ENCODE data around the gene PTGER4. TPM values are rescaled to one million over a fixed set of nuclear protein-coding genes. Genes with fewer than 3 reads are reported as not detected.
A peak's percentile ranks its signal among the peaks of the same experiment; 100 is the strongest.

Gene PTGER4
- total RNA-seq, 2 donors from 2014 or later: 0.15 to 0.71 TPM

- H3K36me3 Mint-ChIP-seq (ENCODE audit: low read depth): no peaks in the 10 kb centered on the region
- H3K4me1 Mint-ChIP-seq: no peaks in the 10 kb centered on the region
- no peak overlapping the region for H3K27ac Mint-ChIP-seq
- Histone ChIP-seq H3K9me3 (ENCODE audit: control insufficient read depth, low read length) (no peaks in the 10 kb centered on the region), H3K27ac (ENCODE audit: low read depth, low read length) (no peak overlapping the region), H3K4me1 (ENCODE audit: control insufficient read depth, insufficient read depth, low read length) (no peaks in the 10 kb centered on the region), H3K9ac (ENCODE audit: extremely low read depth, low read length, poor library complexity, severe bottlenecking) (no peak overlapping the region), H3K4me3 (ENCODE audit: low read length) (no peak overlapping the region), H3K27me3 (ENCODE audit: control insufficient read depth, insufficient read depth, low read length, poor library complexity, severe bottlenecking) (peaks cover 14% of the 10 kb centered on the region), H3K36me3 (ENCODE audit: control insufficient read depth, insufficient read depth, low read length) (no peaks in the 10 kb centered on the region)
- peaks cover 13% of the 10 kb centered on the region for H3K27me3 Mint-ChIP-seq (ENCODE audit: insufficient read depth)
- TF ChIP-seq, protein P1, sequence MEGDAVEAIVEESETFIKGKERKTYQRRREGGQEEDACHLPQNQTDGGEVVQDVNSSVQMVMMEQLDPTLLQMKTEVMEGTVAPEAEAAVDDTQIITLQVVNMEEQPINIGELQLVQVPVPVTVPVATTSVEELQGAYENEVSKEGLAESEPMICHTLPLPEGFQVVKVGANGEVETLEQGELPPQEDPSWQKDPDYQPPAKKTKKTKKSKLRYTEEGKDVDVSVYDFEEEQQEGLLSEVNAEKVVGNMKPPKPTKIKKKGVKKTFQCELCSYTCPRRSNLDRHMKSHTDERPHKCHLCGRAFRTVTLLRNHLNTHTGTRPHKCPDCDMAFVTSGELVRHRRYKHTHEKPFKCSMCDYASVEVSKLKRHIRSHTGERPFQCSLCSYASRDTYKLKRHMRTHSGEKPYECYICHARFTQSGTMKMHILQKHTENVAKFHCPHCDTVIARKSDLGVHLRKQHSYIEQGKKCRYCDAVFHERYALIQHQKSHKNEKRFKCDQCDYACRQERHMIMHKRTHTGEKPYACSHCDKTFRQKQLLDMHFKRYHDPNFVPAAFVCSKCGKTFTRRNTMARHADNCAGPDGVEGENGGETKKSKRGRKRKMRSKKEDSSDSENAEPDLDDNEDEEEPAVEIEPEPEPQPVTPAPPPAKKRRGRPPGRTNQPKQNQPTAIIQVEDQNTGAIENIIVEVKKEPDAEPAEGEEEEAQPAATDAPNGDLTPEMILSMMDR (conservative IDR thresholded peaks at IDR 0.05): no peak
- 90 to 100% methylated on average over 2 to 7 of the region's 7 CpGs for WGBS, 2 experiments (ENCODE audit: insufficient coverage in 1 of 2, insufficient read length in 1 of 2)
- H3K4me3 Mint-ChIP-seq: no peak overlapping the region
- no peaks in the 10 kb centered on the region for H3K9me3 Mint-ChIP-seq
- no peak for DNase-seq
These were observed 7.6 kb downstream of the PTGER4 start for GRCh38 chr5:40687321-40687720.

DNA sequence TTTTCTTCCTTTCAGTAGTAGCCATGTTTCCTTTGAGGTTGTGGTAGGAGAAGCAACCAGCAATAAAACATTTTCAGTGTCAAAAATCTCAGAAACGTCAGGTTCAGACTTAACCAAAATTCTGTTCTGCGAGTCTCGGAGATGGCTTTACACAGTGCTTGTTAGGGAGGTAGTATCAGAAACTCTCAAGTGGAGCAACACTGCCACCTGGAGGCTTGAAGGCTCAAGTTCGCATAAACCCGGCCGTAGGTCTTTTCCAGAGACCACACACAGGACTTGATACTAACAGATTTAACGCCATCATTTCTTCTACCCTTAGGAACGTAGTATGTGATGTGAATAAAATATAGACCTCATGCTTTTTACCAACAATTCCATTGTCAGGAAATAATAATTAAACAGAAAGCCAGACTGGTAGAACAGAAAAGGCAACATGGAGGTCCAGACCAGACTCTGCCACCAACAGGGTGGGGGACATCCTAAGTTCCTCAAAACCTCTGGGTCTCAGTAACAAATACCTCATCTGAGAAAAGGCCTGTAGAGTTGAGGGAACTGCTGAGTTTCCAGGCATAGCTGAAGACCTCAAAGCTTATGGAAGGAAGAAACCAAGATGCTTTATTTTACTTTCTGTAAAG, 8.5 kb downstream of the PTGER4 start:
- peaks cover 5% of the 10 kb centered on the region for H3K27me3 ChIP-seq (ENCODE audit: control insufficient read depth, insufficient read depth, low read length, poor library complexity, severe bottlenecking)
- no peak overlapping the region for H3K27ac ChIP-seq (ENCODE audit: low read depth, low read length)
- H3K4me1 ChIP-seq (ENCODE audit: control insufficient read depth, insufficient read depth, low read length): no peaks in the 10 kb centered on the region
- no peak overlapping the region for H3K4me3 ChIP-seq (ENCODE audit: low read length)
- Mint-ChIP-seq H3K36me3 (ENCODE audit: low read depth) (no peaks in the 10 kb centered on the region), H3K4me3 (no peak overlapping the region), H3K9me3 (no peaks in the 10 kb centered on the region), H3K27ac (no peak overlapping the region), H3K4me1 (no peaks in the 10 kb centered on the region), H3K27me3 (ENCODE audit: insufficient read depth) (peaks cover 4% of the 10 kb centered on the region)
- no peaks in the 10 kb centered on the region for H3K9me3 ChIP-seq (ENCODE audit: control insufficient read depth, low read length)
- H3K9ac ChIP-seq (ENCODE audit: extremely low read depth, low read length, poor library complexity, severe bottlenecking): no peak overlapping the region
- peak; percentile 94 for DNase-seq
- TF ChIP-seq, protein P1 (conservative IDR thresholded peaks at IDR 0.05): peak; percentile 93
- WGBS, 2 experiments (ENCODE audit: insufficient coverage in 1 of 2, insufficient read length in 1 of 2): 14 to 50% methylated on average over 2 to 7 of the region's 8 CpGs
- H3K36me3 ChIP-seq (ENCODE audit: control insufficient read depth, insufficient read depth, low read length): no peaks in the 10 kb centered on the region

- Histone ChIP-seq H3K9me3 (ENCODE audit: control insufficient read depth, low read length) (no peaks in the 10 kb centered on the region), H3K27ac (ENCODE audit: low read depth, low read length) (no peak overlapping the region), H3K4me3 (ENCODE audit: low read length) (no peak overlapping the region), H3K36me3 (ENCODE audit: control insufficient read depth, insufficient read depth, low read length) (no peaks in the 10 kb centered on the region), H3K27me3 (ENCODE audit: control insufficient read depth, insufficient read depth, low read length, poor library complexity, severe bottlenecking) (no peaks in the 10 kb centered on the region), H3K4me1 (ENCODE audit: control insufficient read depth, insufficient read depth, low read length) (no peaks in the 10 kb centered on the region), H3K9ac (ENCODE audit: extremely low read depth, low read length, poor library complexity, severe bottlenecking) (no peak overlapping the region)
- TF ChIP-seq, protein P1 (conservative IDR thresholded peaks at IDR 0.05): no peak
- no peak overlapping the region for H3K4me3 Mint-ChIP-seq
- H3K9me3 Mint-ChIP-seq: no peaks in the 10 kb centered on the region
- no peak for DNase-seq
- no peaks in the 10 kb centered on the region for H3K4me1 Mint-ChIP-seq
- no peaks in the 10 kb centered on the region for H3K36me3 Mint-ChIP-seq (ENCODE audit: low read depth)
- no peaks in the 10 kb centered on the region for H3K27me3 Mint-ChIP-seq (ENCODE audit: insufficient read depth)
- no peak overlapping the region for H3K27ac Mint-ChIP-seq
These were observed 9.3 kb downstream of the PTGER4 start for GRCh38 chr5:40688996-40689395.
